GM12873 (cell line): ENCODE results near the gene HEBP2.

ENCODE experiments used
- TF ChIP-seq, protein P1 (sequence below): IDR thresholded peaks from 2 replicates; pipeline ENCODE4 v1.5.1; 2012; ENCODE audit warnings: low read depth, mild to moderate bottlenecking, moderate library complexity, low read length, control low read depth; ENCODE audit not compliant: insufficient read depth; ENCODE audit errors: missing control alignments

Gene HEBP2

DNA sequence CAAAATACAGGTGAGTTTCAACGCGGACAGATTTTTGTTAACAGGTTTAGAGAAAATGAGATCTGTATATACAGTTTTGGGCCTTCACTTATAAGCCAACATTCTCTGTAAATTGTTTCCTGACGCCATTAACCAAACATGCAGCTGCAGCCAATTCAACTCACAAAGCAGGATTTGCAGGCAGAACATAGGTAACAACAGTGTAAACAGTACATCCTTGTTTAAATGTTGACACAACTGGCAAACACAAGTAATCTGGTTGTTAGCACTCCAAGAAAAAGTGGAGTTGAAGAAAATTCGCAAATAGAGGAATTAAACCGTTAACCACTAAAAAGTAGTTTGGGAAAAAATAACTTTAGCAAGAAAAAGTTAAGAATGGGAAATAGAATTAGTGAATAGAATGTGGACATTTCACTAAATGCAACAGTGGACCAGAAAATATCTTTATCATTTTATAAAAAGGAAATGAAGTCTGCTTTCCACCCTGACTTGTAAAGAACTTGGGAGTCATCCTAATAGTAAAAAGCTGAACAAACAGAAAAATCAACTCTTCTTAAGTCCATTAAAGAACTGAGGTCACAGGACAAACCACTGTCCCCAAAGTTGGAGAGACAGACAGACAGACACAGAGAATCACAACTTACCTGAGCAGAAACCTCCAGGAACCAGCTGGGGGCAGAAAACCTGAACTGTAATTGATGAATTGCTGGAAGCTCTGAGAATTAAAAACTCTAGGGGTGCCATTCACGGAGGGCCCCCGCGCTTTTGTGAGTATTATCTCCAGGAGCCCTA, 16.2 kb upstream of the HEBP2 start:
- TF ChIP-seq, protein P1, sequence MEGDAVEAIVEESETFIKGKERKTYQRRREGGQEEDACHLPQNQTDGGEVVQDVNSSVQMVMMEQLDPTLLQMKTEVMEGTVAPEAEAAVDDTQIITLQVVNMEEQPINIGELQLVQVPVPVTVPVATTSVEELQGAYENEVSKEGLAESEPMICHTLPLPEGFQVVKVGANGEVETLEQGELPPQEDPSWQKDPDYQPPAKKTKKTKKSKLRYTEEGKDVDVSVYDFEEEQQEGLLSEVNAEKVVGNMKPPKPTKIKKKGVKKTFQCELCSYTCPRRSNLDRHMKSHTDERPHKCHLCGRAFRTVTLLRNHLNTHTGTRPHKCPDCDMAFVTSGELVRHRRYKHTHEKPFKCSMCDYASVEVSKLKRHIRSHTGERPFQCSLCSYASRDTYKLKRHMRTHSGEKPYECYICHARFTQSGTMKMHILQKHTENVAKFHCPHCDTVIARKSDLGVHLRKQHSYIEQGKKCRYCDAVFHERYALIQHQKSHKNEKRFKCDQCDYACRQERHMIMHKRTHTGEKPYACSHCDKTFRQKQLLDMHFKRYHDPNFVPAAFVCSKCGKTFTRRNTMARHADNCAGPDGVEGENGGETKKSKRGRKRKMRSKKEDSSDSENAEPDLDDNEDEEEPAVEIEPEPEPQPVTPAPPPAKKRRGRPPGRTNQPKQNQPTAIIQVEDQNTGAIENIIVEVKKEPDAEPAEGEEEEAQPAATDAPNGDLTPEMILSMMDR: no peak

DNA sequence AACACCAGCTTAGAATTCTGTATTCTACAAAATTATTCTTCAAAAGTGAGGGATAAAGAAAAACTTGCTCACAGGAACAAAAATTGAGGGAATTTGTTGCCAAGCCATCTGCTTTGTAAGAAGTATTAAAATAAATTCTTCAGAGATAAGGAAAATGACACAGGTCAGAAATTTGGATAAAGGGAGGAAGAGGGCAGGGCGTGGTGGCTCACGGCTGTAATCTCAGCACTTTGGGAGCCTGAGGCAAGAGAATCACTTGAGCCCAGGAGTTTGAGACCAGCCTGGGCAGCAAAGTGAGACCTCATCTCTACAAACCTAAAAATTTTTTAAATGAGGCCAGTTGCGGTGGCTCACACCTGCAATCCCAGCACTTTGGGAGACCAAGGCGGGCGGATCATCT, 14.5 kb upstream of the HEBP2 start:
- TF ChIP-seq, protein P1: no peak

DNA sequence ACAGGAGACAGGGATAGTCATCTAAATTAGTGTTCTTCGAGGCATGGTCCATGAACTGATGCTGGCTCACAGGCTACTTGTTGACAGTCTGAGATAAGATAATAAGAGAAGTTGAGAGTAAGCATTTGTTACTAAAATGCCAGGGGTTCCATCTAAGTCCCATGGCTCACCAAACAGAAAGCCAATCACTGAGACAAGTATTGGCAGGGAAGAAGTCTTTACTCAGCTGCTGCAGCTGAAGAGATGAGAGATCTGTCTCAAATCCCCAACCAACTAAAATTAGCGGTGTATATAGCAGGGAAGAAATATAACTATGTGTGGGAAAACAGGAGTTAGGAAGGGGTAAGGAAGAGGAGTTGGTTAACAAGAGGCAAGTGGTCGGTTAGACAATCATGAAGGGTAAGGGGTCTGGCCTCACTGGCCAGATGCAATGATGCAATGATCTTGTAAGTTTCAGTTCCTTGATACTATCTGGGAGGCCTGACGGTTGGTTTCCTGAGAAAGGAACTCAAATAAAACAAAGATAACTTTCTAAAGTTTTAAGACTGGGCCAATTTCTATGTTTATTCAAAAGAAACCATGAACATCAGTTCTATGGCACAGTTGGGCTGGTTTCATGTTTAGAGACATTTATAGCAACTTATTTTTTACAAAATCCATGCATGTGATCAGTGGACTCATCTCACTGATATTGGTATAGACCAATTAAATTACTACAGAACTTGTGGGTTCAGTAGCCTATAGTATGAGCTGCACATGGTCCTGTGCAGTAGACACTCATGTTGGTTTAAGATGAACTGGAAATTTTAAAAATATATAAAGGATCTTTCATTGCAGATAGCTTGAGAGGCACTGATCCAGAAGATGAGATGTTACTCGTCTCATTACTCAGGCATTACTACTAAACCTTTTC, 9.9 kb upstream of the HEBP2 start:
- TF ChIP-seq, protein P1: no peak

DNA sequence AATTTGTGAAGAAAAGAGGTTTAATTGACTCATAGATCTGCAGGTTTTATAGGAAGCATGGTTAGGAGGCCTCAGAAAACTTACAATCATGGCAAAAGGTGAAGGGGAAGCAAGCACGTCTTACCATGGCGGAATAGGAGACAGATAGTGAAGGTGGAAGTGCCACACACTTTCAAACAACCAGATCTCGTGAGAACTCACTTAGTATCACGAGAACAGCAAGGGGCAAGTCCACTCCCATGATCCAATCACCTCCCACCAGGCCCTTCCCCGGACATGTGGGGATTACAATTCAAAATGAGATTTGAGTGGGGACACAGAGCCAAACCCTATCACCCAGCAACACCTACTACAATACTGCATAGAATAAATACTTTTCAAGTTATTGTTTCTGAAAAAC, 7.3 kb upstream of the HEBP2 start:
- TF ChIP-seq, protein P1: no peak

DNA sequence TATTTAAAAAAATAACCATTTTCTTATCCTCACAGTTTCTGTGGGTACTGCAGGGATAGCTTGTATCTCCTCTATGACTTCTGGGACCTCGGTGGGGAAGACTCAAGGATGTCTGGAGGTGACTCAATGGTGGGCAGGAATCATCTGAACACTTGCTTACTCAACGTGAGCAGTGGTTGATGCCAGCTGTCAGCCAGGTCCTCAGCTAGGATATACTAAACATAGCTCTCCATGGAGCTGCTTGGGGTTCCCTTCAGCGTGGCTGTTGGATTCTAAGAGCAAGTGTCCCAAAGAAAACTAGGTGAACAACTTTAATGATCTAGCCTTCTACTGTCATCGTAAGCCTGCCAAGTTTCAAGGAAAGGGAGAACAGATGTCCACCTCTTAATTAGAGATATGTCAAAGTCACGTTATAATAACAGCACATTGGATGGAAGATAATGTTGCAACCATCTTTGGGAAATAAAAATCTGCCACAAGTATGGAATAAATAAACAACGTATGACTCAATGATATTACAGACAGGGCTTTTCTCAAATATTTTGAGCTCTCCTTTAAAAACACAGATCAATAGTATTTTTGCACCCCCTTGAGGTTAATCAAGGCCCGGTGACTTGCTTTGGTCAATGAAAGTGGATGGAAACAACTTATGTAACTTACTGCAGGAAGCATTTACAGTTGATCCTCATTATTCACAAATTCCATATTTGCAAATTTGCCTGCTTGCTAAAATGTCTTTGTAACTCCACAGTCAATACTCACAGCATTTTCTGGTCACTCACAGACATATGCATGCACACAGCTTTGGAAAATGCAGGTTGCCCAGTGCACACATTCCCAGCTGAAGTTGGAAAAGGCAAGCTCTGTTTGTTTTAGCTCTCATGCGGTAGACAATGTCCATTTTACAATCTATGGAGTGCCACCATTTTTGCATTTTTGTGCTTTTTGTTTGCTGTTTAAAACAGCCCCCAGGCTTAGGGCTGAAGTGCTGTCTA, 6.6 kb upstream of the HEBP2 start:
- TF ChIP-seq, protein P1: no peak

DNA sequence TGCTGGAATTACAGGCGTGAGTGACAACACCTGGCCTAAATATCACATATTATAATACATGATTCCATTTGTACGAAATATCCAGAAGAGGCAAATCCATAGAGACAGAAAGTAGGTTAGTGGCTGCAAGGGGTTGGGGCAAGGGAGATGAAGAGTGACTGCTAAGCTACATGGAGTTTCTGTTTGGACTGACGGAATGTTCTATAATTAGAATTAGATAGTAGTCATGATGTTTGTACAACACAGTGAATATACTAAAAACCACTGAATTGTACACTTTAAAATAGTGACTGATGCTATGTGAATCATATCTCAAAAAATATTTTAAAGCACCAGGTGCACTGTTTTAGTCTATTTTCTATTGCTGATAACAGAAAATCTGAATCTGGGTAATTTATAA, 3.7 kb upstream of the HEBP2 start:
- TF ChIP-seq, protein P1: no peak
